ENCODE data around the gene ELFN1. TPM values are rescaled to one million over a fixed set of nuclear protein-coding genes. Genes with fewer than 3 reads are reported as not detected.

The ELFN1 gene
- total RNA-seq, 1 donor from 2014 or later: 1.4 TPM

- intact Hi-C loops (cut with DNase I): no loop called here
- peaks cover 28% of the 10 kb centered on the region for H3K27me3 ChIP-seq (ENCODE audit: low read depth)
- H3K4me1 ChIP-seq: no peaks in the 10 kb centered on the region
- no peak overlapping the region for H3K4me3 ChIP-seq
- DNase-seq (peak; percentile 29), ATAC-seq (no peak)
- TF ChIP-seq CTCF (IDR thresholded peaks at IDR 0.05): no peak
- peaks cover 31% of the 10 kb centered on the region for H3K9me3 ChIP-seq
- H3K36me3 ChIP-seq: no peaks in the 10 kb centered on the region
- no peak overlapping the region for H3K27ac ChIP-seq
Measured at GRCh38 chr7:1632916-1633785, 36.9 kb upstream of the ELFN1 start.

GRCh38 chr7:1635401-1635800 is 34.7 kb upstream of the ELFN1 start:
- no peaks in the 10 kb centered on the region for H3K4me1 ChIP-seq
- ATAC-seq (no peak), DNase-seq (no peak)
- H3K36me3 ChIP-seq: no peaks in the 10 kb centered on the region
- peaks cover 31% of the 10 kb centered on the region for H3K9me3 ChIP-seq
- peaks cover 26% of the 10 kb centered on the region for H3K27me3 ChIP-seq (ENCODE audit: low read depth)
- intact Hi-C loops (cut with DNase I): no loop called here
- no peak overlapping the region for H3K27ac ChIP-seq
- no peak for TF ChIP-seq CTCF (IDR thresholded peaks at IDR 0.05)
- H3K4me3 ChIP-seq: no peak overlapping the region

- ATAC-seq: no peak
Measured at GRCh38 chr7:1637155-1637554, 32.9 kb upstream of the ELFN1 start.

GRCh38 chr7:1638215-1638661 is 31.8 kb upstream of the ELFN1 start:
- TF ChIP-seq CTCF (IDR thresholded peaks at IDR 0.05): no peak
- no peaks in the 10 kb centered on the region for H3K36me3 ChIP-seq
- H3K4me3 ChIP-seq: no peak overlapping the region
- H3K27ac ChIP-seq: no peak overlapping the region
- DNase-seq: peak; percentile 27
- intact Hi-C loops (cut with DNase I): no loop called here
- no peak for ATAC-seq
- H3K4me1 ChIP-seq: no peaks in the 10 kb centered on the region
- H3K9me3 ChIP-seq: peaks cover 31% of the 10 kb centered on the region
- H3K27me3 ChIP-seq (ENCODE audit: low read depth): peaks cover 17% of the 10 kb centered on the region

More at GRCh38 chr7:1637155-1637554, 32.9 kb upstream of the ELFN1 start:
- H3K27me3 ChIP-seq (ENCODE audit: low read depth): peaks cover 20% of the 10 kb centered on the region
- H3K4me3 ChIP-seq: no peak overlapping the region
- intact Hi-C loops (cut with DNase I): no loop called here
- TF ChIP-seq CTCF (IDR thresholded peaks at IDR 0.05): no peak
- H3K27ac ChIP-seq: no peak overlapping the region
- no peaks in the 10 kb centered on the region for H3K36me3 ChIP-seq
- H3K4me1 ChIP-seq: no peaks in the 10 kb centered on the region
- no peak for DNase-seq
- H3K9me3 ChIP-seq: peaks cover 31% of the 10 kb centered on the region

- no peak overlapping the region for H3K27ac ChIP-seq
- peaks cover 17% of the 10 kb centered on the region for H3K27me3 ChIP-seq (ENCODE audit: low read depth)
- intact Hi-C loops (cut with DNase I): no loop called here
- ATAC-seq (no peak), DNase-seq (peak; percentile 26)
- H3K4me3 ChIP-seq: no peak overlapping the region
- H3K36me3 ChIP-seq: no peaks in the 10 kb centered on the region
- TF ChIP-seq CTCF (IDR thresholded peaks at IDR 0.05): no peak
- no peaks in the 10 kb centered on the region for H3K4me1 ChIP-seq
- H3K9me3 ChIP-seq: peaks cover 31% of the 10 kb centered on the region
Measured at GRCh38 chr7:1639071-1639470, 31.0 kb upstream of the ELFN1 start.

Data from lower lobe of right lung (tissue), 2 donors.